Measurements from ENCODE around the gene HIRA.

The HIRA gene

GRCh38 chr22:19292458-19293230 lies 138.9 kb downstream of the HIRA start:
- Histone ChIP-seq H3K9me3 (no peaks in the 10 kb centered on the region), H3K4me1 (no peaks in the 10 kb centered on the region), H3K36me3 (no peaks in the 10 kb centered on the region; the same call in 1 of the 2 replicates), H3K27me3 (peaks cover 13% of the 10 kb centered on the region), H3K4me3 (ENCODE audit: low read depth, low read length) (peak overlapping the region; percentile 65)
- TF ChIP-seq, protein P1, sequence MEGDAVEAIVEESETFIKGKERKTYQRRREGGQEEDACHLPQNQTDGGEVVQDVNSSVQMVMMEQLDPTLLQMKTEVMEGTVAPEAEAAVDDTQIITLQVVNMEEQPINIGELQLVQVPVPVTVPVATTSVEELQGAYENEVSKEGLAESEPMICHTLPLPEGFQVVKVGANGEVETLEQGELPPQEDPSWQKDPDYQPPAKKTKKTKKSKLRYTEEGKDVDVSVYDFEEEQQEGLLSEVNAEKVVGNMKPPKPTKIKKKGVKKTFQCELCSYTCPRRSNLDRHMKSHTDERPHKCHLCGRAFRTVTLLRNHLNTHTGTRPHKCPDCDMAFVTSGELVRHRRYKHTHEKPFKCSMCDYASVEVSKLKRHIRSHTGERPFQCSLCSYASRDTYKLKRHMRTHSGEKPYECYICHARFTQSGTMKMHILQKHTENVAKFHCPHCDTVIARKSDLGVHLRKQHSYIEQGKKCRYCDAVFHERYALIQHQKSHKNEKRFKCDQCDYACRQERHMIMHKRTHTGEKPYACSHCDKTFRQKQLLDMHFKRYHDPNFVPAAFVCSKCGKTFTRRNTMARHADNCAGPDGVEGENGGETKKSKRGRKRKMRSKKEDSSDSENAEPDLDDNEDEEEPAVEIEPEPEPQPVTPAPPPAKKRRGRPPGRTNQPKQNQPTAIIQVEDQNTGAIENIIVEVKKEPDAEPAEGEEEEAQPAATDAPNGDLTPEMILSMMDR (IDR thresholded peaks at IDR 0.05; ENCODE audit: low read depth, low read length): no peak
- no peak for DNase-seq

DNA sequence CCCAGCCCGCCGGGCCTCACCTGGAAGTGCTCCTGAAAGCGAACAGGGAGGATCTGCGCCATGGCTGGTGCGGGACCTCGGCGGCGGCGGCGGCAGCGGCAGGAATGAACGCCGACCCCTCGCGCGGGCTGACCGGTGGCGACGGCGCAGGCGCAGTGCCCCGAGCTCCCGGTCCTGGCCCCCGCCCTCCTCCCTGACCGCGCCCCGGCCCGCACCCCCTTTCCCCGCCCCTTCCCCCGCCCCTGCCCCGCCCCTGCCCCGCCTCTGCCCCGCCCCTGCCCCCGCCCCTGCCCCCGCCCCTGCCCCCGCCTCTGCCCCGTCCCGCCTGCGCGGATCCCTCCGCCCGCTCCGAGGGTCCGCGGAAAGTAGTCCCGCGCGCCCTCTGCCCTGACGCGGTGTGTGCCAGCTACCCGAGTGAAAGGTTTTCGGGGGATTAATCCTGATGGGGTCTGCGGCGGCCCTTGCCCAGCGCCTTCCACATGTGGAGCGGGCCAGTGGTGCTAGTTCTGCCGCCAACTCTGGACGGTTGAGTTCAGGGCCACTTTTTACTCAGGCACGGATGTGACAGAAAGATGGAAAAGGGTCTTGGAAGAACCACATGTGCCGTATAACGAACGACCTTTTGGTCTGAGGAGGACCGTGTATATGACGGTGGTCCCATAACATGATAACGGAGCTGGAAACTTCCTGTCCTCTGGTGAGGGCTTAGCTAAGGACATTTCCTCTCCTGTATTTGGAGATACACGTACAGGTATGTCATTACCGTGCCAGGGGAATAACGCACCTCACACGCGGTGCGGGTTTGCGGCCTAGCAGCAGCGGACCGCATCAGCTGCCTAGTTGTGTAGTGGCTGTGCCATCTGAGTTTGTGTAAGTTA lies 139.7 kb downstream of the HIRA start, which contains the start of gene CLTCL1:
Gene CLTCL1 (minus strand): TSS at position 140 of the 878 bp plus-strand sequence. CDS start 78 bp downstream, at position 62.
- Histone ChIP-seq H3K9me3 (no peaks in the 10 kb centered on the region), H3K4me1 (no peaks in the 10 kb centered on the region), H3K4me3 (ENCODE audit: low read depth, low read length) (peak within 1 kb of the TSS; percentile 65), H3K36me3 (no peaks in the 10 kb centered on the region; the same call in 1 of the 2 replicates), H3K27me3 (peaks cover 13% of the 10 kb centered on the region)
- peak; percentile 91 for DNase-seq
- TF ChIP-seq, protein P1 (IDR thresholded peaks at IDR 0.05; ENCODE audit: low read depth, low read length): no peak

DNA sequence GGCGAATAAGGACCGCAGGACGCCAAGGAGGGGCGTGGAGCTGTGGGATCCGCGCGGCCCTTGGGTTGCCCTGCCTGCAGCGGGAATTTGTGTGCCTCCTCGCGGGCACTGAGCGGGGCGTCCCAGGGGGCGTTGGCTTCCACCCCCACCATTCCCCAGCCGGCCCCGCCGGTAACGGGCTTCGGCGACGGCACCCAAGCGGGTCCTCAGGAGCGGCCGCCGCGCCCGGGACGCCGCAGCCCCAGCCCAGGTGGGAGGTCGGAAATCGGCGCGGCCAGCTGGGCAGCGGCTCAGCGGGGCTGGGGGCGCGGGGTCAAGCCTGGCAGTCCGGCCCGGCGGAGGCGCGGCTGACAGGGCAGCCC lies 140.3 kb downstream of the HIRA start:
- H3K9me3 ChIP-seq: no peaks in the 10 kb centered on the region
- peaks cover 13% of the 10 kb centered on the region for H3K27me3 ChIP-seq
- peak overlapping the region; percentile 58 for H3K4me3 ChIP-seq (ENCODE audit: low read depth, low read length)
- peak; percentile 53 for DNase-seq
- H3K36me3 ChIP-seq: no peaks in the 10 kb centered on the region; the same call in 1 of the 2 replicates
- TF ChIP-seq, protein P1 (IDR thresholded peaks at IDR 0.05; ENCODE audit: low read depth, low read length): no peak
- no peaks in the 10 kb centered on the region for H3K4me1 ChIP-seq

DNA sequence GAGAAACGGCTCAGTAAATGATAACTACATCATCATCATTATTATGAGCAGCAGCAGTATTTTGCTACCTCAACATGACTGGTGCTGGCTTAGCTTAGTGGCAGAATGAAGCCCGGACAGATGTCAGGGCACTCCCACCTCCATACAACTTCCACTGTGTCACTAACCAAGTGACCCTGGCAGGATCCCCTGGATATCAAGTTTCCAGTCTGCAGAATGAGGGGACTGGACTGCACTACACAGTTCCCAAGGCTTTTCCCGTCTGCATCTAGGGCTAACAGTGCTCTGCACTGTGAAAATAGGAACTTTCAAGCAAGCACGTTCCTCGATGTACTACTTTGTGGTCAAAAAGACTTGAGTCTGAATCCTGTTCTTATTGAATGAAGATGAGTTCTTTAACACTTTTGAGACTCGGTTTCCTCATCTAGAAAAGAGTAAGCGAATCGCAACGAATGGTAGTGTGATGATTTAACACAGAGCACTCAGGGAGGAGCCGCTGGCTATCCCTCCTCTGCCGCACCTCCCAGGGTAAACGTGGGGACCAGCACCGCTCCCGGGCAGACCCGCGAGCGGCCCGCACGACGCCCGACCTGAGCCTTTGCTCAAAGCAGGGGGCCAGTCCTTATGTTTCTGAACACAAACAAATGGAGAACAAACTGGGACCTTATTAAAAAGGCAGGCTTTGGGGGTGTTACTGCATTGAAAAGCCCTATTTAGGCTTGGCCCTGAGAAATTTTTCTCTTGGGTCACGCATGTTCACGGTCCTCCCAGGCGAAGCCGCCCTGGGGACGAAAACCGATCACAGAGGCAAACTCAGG lies 140.9 kb downstream of the HIRA start:
- H3K4me1 ChIP-seq: no peaks in the 10 kb centered on the region
- H3K9me3 ChIP-seq: no peaks in the 10 kb centered on the region
- no peaks in the 10 kb centered on the region; the same call in 1 of the 2 replicates for H3K36me3 ChIP-seq
- DNase-seq: no peak
- H3K4me3 ChIP-seq (ENCODE audit: low read depth, low read length): peak overlapping the region; percentile 58
- peaks cover 13% of the 10 kb centered on the region for H3K27me3 ChIP-seq
- TF ChIP-seq, protein P1 (IDR thresholded peaks at IDR 0.05; ENCODE audit: low read depth, low read length): no peak

- Histone ChIP-seq H3K4me1 (no peaks in the 10 kb centered on the region), H3K9me3 (no peaks in the 10 kb centered on the region), H3K4me3 (ENCODE audit: low read depth, low read length) (no peak overlapping the region), H3K27me3 (peaks cover 13% of the 10 kb centered on the region), H3K36me3 (no peaks in the 10 kb centered on the region; the same call in 1 of the 2 replicates)
- TF ChIP-seq, protein P1 (IDR thresholded peaks at IDR 0.05; ENCODE audit: low read depth, low read length): no peak
- DNase-seq: no peak
Observed at GRCh38 chr22:19289475-19290161, 141.9 kb downstream of the HIRA start.
